Stomach (tissue), 9 donors: ENCODE measurements around the gene PIBF1. TPM values are rescaled to one million over a fixed set of nuclear protein-coding genes. Genes with fewer than 3 reads are reported as not detected.

Source experiments
- DNase-seq, 2 donors: peaks; one replicate each; pipeline versions ENCODE4 v3.0.0 to v3.0.0-alpha.2; 2013 to 2019
- H3K27ac ChIP-seq, 5 donors: fragments of 200-600 bp in 4 of 5; sonication (generic) in 4 of 5; one replicate each; pipeline ENCODE4 v1.5.1; 2013 to 2019; ENCODE audit warnings: mild to moderate bottlenecking in 1 of 5, moderate library complexity in 1 of 5
- H3K27me3 ChIP-seq, 3 donors: fragments of 200-600 bp; sonication (generic); one replicate each; pipeline ENCODE4 v1.5.1; 2017 to 2019; ENCODE audit warnings: mixed run types in 1 of 3
- H3K36me3 ChIP-seq, 4 donors: fragments of 200-600 bp; sonication (generic); 1 replicate in 3 of 4; 2 replicates in 1 of 4; pipeline ENCODE4 v1.5.1; 2016 to 2019
- H3K4me1 ChIP-seq, 4 donors: fragments of 200-600 bp; sonication (generic); one replicate each; pipeline ENCODE4 v1.5.1; 2016 to 2019
- H3K4me3 ChIP-seq, 4 donors: fragments of 200-600 bp; sonication (generic) in 3 of 4; one replicate each; pipeline ENCODE4 v1.5.1; 2016 to 2019; ENCODE audit warnings: mild to moderate bottlenecking in 1 of 4
- H3K9me3 ChIP-seq, 4 donors: fragments of 200-600 bp; sonication (generic); one replicate each; pipeline ENCODE4 v1.5.1; 2016 to 2019
- CTCF ChIP-seq, 7 experiments: fragments of 450-650 bp in 4 of 7; fragments of 200-600 bp in 3 of 7; sonication (generic) in 3 of 7; IDR thresholded peaks; one replicate each; pipeline ENCODE4 v1.5.1; 2016 to 2019; ENCODE audit warnings: antibody characterized with exemption in 7 of 7, control low read depth in 2 of 7, mild to moderate bottlenecking in 1 of 7
- EP300 ChIP-seq: sonication (generic); formaldehyde crosslinking; IDR thresholded peaks from one replicate; pipeline ENCODE4 v1.6.1; 2017; ENCODE audit warnings: antibody characterized with exemption
- POLR2A ChIP-seq, 4 donors: fragments of 450-650 bp; IDR thresholded peaks; one replicate each; pipeline ENCODE4 v1.6.1; 2016; ENCODE audit warnings: antibody characterized with exemption in 4 of 4, control low read depth in 2 of 4, mild to moderate bottlenecking in 1 of 4, moderate library complexity in 1 of 4
- POLR2AphosphoS5 ChIP-seq, 3 donors: sonication (generic); formaldehyde crosslinking; IDR thresholded peaks; one replicate each; pipeline ENCODE4 v1.6.1; 2016; ENCODE audit warnings: antibody characterized with exemption in 3 of 3
- WGBS, 5 donors: extraction: QIAGEN DNeasy Blood & Tissue Kit in 3 of 5; methylation state at CpG; one replicate each; pipeline versions ENCODE4 v1.1.5 to v1.1.7; 2013 to 2018; 5-methylcytosine and 5-hydroxymethylcytosine counted together
- intact Hi-C: fragments of 100-400 bp; cut with DNase I; formaldehyde crosslinking; loops from one replicate; pipeline ENCODE4 v1.15.1; 2023; ENCODE audit warnings: low total_unique reads
- polyA plus RNA-seq, 3 donors: library from polyadenylated mRNA; stranded (reverse); fragments of 200-250 nt; gene quantifications; one replicate each; pipeline ENCODE4 v1.2.3, GENCODE V29; 2013
- total RNA-seq, 5 donors: library from RNA; depleted of rRNA; stranded (reverse); fragments of >200 nt; gene quantifications; one replicate each; pipeline versions ENCODE4 v1.1.0 to v1.2.3, GENCODE V29; 2014 to 2016
- donor health status: healthy with polysubstance abuse.
- donor health status: Bipolar disorder and iron deficiency.
- donor health status: healthy.

PIBF1 gene
- total and polyA plus RNA-seq, 8 donors, result 6.1 to 67.6 (median 17.8) TPM

GRCh38 chr13:73060251-73061160 is 278.6 kb downstream of the PIBF1 start:
- 7 to 11% (median 9%) methylated on average over 26 of the region's 26 CpGs for WGBS, 5 donors
- peak in 1 of 2 donors; percentile 72 for DNase-seq

GRCh38 chr13:73061473-73061872 is 279.5 kb downstream of the PIBF1 start:
- intact Hi-C loops, result no loop called here
- Histone ChIP-seq H3K27ac (peak overlapping the region; percentile 60 to 92 (median 90)), H3K9me3 (no peaks in the 10 kb centered on the region), H3K27me3 (peaks cover 0 to 9% (median 0%) of the 10 kb centered on the region in 3 donors), H3K4me1 (peaks cover 9 to 46% (median 25%) of the 10 kb centered on the region in 4 donors), H3K4me3 (peak overlapping the region; percentile 69 to 90 (median 82)), H3K36me3 (peaks cover 0 to 12% (median 9%) of the 10 kb centered on the region in 4 donors)
- 30 to 62% (median 37%) methylated on average over 6 of the region's 6 CpGs for WGBS, 5 donors
- TF ChIP-seq POLR2AphosphoS5 (IDR thresholded peaks at IDR 0.05) (no peak), POLR2A (IDR thresholded peaks at IDR 0.05) (no peak), CTCF (IDR thresholded peaks at IDR 0.05) (no peak), EP300 (no peak)
- peak in 1 of 2 donors; percentile 44 for DNase-seq

More at GRCh38 chr13:73060251-73061160, 278.6 kb downstream of the PIBF1 start:
- peak overlapping the region; percentile 69 to 90 (median 82) for H3K4me3 ChIP-seq
- H3K4me1 ChIP-seq, result peaks cover 9 to 41% (median 25%) of the 10 kb centered on the region in 4 donors
- peaks cover 0 to 9% (median 0%) of the 10 kb centered on the region in 3 donors for H3K27me3 ChIP-seq
- TF ChIP-seq POLR2AphosphoS5 (IDR thresholded peaks at IDR 0.05) (no peak), CTCF (IDR thresholded peaks at IDR 0.05) (no peak), EP300 (no peak)
- no peaks in the 10 kb centered on the region for H3K9me3 ChIP-seq
- peak overlapping the region; percentile 87 to 95 (median 91) for H3K27ac ChIP-seq
- H3K36me3 ChIP-seq, result peaks cover 0 to 12% (median 9%) of the 10 kb centered on the region in 4 donors
- intact Hi-C loops, result no loop called here

DNA sequence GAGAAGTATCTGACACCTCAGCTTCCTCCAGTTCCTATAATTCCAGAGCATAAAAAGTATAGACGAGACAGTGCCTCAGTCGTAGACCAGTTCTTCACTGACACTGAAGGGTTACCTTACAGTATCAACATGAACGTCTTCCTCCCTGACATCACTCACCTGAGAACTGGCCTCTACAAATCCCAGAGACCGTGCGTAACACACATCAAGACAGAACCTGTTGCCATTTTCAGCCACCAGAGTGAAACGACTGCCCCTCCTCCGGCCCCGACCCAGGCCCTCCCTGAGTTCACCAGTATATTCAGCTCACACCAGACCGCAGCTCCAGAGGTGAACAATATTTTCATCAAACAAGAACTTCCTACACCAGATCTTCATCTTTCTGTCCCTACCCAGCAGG is 279.9 kb downstream of the PIBF1 start:
- 31 to 54% (median 41%) methylated on average over 9 of the region's 9 CpGs for WGBS, 5 donors
- Histone ChIP-seq H3K4me1 (peaks cover 9 to 47% (median 25%) of the 10 kb centered on the region in 4 donors), H3K9me3 (no peaks in the 10 kb centered on the region), H3K27ac (peak overlapping the region; percentile 60 to 92 (median 90)), H3K27me3 (peaks cover 0 to 9% (median 0%) of the 10 kb centered on the region in 3 donors), H3K36me3 (peaks cover 0 to 13% (median 9%) of the 10 kb centered on the region in 4 donors), H3K4me3 (peak overlapping the region; percentile 69 to 90 (median 82))
- intact Hi-C loops, result no loop called here
- no peak for TF ChIP-seq CTCF (IDR thresholded peaks at IDR 0.05)
- no peak for TF ChIP-seq POLR2A (IDR thresholded peaks at IDR 0.05)
- no peak for TF ChIP-seq EP300
- peak in 1 of 3 donors; percentile 23 for TF ChIP-seq POLR2AphosphoS5 (IDR thresholded peaks at IDR 0.05)
- DNase-seq, result peak in 1 of 2 donors; percentile 64

DNA sequence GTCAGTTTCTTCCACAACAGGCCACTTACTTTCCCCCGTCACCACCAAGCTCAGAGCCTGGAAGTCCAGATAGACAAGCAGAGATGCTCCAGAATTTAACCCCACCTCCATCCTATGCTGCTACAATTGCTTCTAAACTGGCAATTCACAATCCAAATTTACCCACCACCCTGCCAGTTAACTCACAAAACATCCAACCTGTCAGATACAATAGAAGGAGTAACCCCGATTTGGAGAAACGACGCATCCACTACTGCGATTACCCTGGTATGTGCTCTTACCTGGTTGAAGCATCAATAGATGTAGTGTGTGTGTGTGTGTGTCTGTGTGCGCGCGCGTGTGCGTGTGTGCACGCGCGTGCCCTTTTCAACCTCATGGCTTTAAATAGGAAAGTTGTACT is 280.5 kb downstream of the PIBF1 start:
- intact Hi-C loops, result no loop called here
- peak overlapping the region; percentile 60 to 92 (median 90) for H3K27ac ChIP-seq
- no peak for DNase-seq
- peak overlapping the region; percentile 69 to 90 (median 82) for H3K4me3 ChIP-seq
- 32 to 66% (median 56%) methylated on average over 13 of the region's 13 CpGs for WGBS, 5 donors
- peaks cover 0 to 4% (median 0%) of the 10 kb centered on the region in 3 donors for H3K27me3 ChIP-seq
- TF ChIP-seq POLR2AphosphoS5 (IDR thresholded peaks at IDR 0.05) (no peak), CTCF (IDR thresholded peaks at IDR 0.05) (no peak), POLR2A (IDR thresholded peaks at IDR 0.05) (no peak), EP300 (no peak)
- H3K4me1 ChIP-seq, result peaks cover 9 to 51% (median 25%) of the 10 kb centered on the region in 4 donors
- H3K36me3 ChIP-seq, result peaks cover 0 to 18% (median 12%) of the 10 kb centered on the region in 4 donors
- no peaks in the 10 kb centered on the region for H3K9me3 ChIP-seq
